ENCODE data around the gene ZBTB7A. TPM values are rescaled to one million over a fixed set of nuclear protein-coding genes. Genes with fewer than 3 reads are reported as not detected.

Gene ZBTB7A
- total RNA-seq, 1 donor from 2014 or later = 14.5 TPM

DNA sequence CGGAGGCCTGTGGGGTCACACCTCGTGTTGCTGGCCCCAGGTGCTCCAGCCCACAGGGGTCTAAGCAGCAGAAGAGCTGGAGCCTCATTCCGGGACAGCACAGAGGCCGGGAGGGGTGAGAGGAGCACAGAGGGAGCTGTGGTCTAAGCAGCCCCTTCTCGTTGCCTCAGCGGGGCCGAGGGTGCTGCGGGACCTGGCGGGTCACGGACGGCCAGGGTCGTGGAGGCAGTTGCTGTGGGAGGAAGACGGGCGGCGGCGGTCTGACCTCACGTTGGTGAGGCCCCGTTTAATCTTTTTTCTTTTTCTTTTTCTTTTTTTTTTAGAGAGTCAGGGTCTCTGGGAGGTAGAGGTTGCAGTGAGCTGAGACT lies 37.5 kb downstream of the ZBTB7A start:
- TF ChIP-seq, protein P1, sequence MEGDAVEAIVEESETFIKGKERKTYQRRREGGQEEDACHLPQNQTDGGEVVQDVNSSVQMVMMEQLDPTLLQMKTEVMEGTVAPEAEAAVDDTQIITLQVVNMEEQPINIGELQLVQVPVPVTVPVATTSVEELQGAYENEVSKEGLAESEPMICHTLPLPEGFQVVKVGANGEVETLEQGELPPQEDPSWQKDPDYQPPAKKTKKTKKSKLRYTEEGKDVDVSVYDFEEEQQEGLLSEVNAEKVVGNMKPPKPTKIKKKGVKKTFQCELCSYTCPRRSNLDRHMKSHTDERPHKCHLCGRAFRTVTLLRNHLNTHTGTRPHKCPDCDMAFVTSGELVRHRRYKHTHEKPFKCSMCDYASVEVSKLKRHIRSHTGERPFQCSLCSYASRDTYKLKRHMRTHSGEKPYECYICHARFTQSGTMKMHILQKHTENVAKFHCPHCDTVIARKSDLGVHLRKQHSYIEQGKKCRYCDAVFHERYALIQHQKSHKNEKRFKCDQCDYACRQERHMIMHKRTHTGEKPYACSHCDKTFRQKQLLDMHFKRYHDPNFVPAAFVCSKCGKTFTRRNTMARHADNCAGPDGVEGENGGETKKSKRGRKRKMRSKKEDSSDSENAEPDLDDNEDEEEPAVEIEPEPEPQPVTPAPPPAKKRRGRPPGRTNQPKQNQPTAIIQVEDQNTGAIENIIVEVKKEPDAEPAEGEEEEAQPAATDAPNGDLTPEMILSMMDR (IDR thresholded peaks at IDR 0.05; ENCODE audit: unreplicated experiment) = no peak
- peaks cover 8% of the 10 kb centered on the region for H3K27me3 Mint-ChIP-seq (ENCODE audit: unreplicated experiment)
- peaks cover 7% of the 10 kb centered on the region for H3K36me3 Mint-ChIP-seq (ENCODE audit: low read depth, unreplicated experiment)
- no peak overlapping the region for H3K27ac Mint-ChIP-seq (ENCODE audit: unreplicated experiment)
- H3K9me3 Mint-ChIP-seq (ENCODE audit: unreplicated experiment) = no peaks in the 10 kb centered on the region
- H3K4me3 Mint-ChIP-seq (ENCODE audit: unreplicated experiment) = no peak overlapping the region
- peaks cover 3% of the 10 kb centered on the region for H3K4me1 Mint-ChIP-seq (ENCODE audit: unreplicated experiment)
- DNase-seq (ENCODE audit: low spot score) = no peak

DNA sequence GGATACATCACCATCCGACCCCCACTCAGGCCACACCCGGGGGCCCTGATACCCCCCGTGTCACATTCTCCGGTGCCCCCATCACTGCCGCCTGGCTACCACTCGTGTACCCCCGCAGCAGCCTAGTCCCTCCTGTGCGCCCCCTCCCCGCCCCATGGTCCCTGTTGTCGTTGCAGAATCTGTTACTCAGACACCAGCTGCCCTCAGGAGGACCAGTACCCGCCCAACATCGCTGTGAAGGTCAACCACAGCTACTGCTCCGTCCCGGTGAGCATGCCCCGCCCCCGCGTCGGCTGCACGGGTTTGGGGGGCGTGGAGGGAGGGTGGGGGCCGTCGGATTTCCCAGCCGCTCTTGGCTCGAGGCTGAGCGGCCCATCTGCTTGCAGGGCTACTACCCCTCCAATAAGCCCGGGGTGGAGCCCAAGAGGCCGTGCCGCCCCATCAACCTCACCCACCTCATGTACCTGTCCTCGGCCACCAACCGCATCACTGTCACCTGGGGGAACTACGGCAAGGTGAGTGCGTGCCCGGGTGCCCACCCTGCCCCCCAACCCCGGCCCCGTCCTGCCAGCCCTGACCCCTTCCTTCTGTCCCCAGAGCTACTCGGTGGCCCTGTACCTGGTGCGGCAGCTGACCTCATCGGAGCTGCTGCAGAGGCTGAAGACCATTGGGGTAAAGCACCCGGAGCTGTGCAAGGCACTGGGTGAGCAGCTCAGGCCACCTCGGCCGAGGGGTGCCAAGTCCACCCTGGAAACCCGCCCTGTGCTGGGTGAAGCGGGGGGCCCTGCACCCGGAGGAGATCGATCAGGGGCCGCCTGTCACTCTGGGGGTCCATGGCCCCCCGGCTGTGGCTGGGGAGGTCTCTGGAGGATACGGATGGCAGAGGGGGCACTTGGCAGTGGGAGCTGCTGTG lies 38.1 kb downstream of the ZBTB7A start:
- Mint-ChIP-seq H3K9me3 (ENCODE audit: unreplicated experiment) (no peaks in the 10 kb centered on the region), H3K36me3 (ENCODE audit: low read depth, unreplicated experiment) (peaks cover 7% of the 10 kb centered on the region), H3K27ac (ENCODE audit: unreplicated experiment) (no peak overlapping the region), H3K4me3 (ENCODE audit: unreplicated experiment) (no peak overlapping the region), H3K27me3 (ENCODE audit: unreplicated experiment) (peaks cover 8% of the 10 kb centered on the region), H3K4me1 (ENCODE audit: unreplicated experiment) (peaks cover 8% of the 10 kb centered on the region)
- no peak for DNase-seq (ENCODE audit: low spot score)
- TF ChIP-seq, protein P1 (IDR thresholded peaks at IDR 0.05; ENCODE audit: unreplicated experiment) = no peak

DNA sequence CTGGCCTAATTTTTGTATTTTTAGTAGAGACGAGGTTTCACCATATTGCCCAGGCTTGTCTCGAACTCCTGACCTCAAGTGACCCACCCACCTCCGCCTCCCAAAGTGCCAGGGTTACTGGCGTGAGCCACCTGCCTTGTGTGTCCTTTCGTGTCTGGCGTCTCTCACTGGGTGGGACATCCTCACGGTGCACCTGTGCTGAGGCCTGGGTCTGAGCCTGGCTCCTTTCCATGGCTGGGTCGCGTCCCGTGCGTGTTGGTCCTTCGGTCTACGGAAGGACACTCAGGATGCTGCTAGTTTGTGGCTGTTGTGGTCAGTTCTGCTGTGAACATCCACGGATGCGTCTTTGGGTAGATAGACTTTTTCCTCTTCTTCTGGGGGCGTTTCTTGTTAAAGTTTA lies 39.6 kb downstream of the ZBTB7A start:
- Mint-ChIP-seq H3K9me3 (ENCODE audit: unreplicated experiment) (no peaks in the 10 kb centered on the region), H3K27ac (ENCODE audit: unreplicated experiment) (no peak overlapping the region), H3K36me3 (ENCODE audit: low read depth, unreplicated experiment) (peaks cover 8% of the 10 kb centered on the region), H3K27me3 (ENCODE audit: unreplicated experiment) (peaks cover 3% of the 10 kb centered on the region), H3K4me3 (ENCODE audit: unreplicated experiment) (peak overlapping the region; percentile 80), H3K4me1 (ENCODE audit: unreplicated experiment) (peaks cover 14% of the 10 kb centered on the region)
- TF ChIP-seq, protein P1 (IDR thresholded peaks at IDR 0.05; ENCODE audit: unreplicated experiment) = no peak
- DNase-seq (ENCODE audit: low spot score) = no peak

DNA sequence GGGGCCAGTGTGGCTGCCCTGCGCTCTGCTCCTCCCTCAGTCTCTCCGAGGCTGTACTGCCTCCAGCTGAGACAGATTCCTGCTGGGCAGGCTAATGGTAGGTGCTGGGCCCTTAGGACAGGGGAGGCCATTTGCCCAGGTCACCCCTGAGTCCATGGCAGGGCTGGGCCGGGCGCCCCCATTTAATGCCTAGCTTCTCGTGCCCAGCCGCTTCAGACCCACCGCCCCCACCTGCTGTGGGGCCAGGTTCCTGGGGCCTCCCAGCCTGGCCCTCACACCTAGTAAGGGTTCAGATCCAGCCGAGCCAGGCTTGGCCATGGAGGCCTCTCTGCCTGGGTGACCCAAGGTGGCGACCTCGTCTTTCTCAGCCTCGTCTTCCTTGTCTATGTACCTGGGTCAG lies 41.4 kb downstream of the ZBTB7A start:
- H3K4me1 Mint-ChIP-seq (ENCODE audit: unreplicated experiment) = peaks cover 16% of the 10 kb centered on the region
- H3K36me3 Mint-ChIP-seq (ENCODE audit: low read depth, unreplicated experiment) = peaks cover 16% of the 10 kb centered on the region
- DNase-seq (ENCODE audit: low spot score) = no peak
- no peaks in the 10 kb centered on the region for H3K9me3 Mint-ChIP-seq (ENCODE audit: unreplicated experiment)
- peaks cover 3% of the 10 kb centered on the region for H3K27me3 Mint-ChIP-seq (ENCODE audit: unreplicated experiment)
- H3K4me3 Mint-ChIP-seq (ENCODE audit: unreplicated experiment) = no peak overlapping the region
- no peak overlapping the region for H3K27ac Mint-ChIP-seq (ENCODE audit: unreplicated experiment)
- TF ChIP-seq, protein P1 (IDR thresholded peaks at IDR 0.05; ENCODE audit: unreplicated experiment) = no peak
